Left renal pelvis (tissue), 4 donors: Measurements from ENCODE around the gene SPOP. TPM values are rescaled to one million over a fixed set of nuclear protein-coding genes. Genes with fewer than 3 reads are reported as not detected.
"Not testable (repeated sequence)": the region's sequence is repeated elsewhere in the genome, so short reads cannot be mapped to it uniquely, and the experiment has no call there.

Experiments
- DNase-seq, 4 donors: peaks; one replicate each; pipeline ENCODE4 v3.0.0-alpha.2; 2013; ENCODE audit warnings: low read depth in 4 of 4, low spot score in 3 of 4
- polyA plus RNA-seq, 4 donors: library from polyadenylated mRNA; unstranded; fragments of 120-200 nt; gene quantifications; one replicate each; pipeline ENCODE4 v1.2.1, GENCODE V29; 2013; ENCODE audit not compliant: insufficient read length in 4 of 4

Gene SPOP
- polyA plus RNA-seq, 4 donors, result 66.1 to 69.3 (median 66.5) TPM

GRCh38 chr17:49574945-49575678 is 102.8 kb downstream of the SPOP start:
- DNase-seq, result no peak

GRCh38 chr17:49574323-49574781 is 103.5 kb downstream of the SPOP start:
- DNase-seq, result no peak

- no peak for DNase-seq
Observed at GRCh38 chr17:49573510-49574322, 104.2 kb downstream of the SPOP start.

- DNase-seq, result no peak
Observed at GRCh38 chr17:49572806-49573420, 105.0 kb downstream of the SPOP start.

GRCh38 chr17:49572226-49572625 is 105.7 kb downstream of the SPOP start:
- no peak for DNase-seq

- no peak for DNase-seq
Observed at GRCh38 chr17:49571764-49572163, 106.1 kb downstream of the SPOP start.

- DNase-seq, result no peak
Observed at GRCh38 chr17:49571283-49571682, 106.6 kb downstream of the SPOP start.

- DNase-seq, result no peak
Observed at GRCh38 chr17:49570540-49571242, 107.2 kb downstream of the SPOP start.

GRCh38 chr17:49568695-49569047 is 109.2 kb downstream of the SPOP start:
- not testable (repeated sequence) for DNase-seq

GRCh38 chr17:49567871-49568694 is 109.8 kb downstream of the SPOP start:
- peak in 1 of 4 donors; percentile 55 for DNase-seq

GRCh38 chr17:49567104-49567521 is 110.8 kb downstream of the SPOP start:
- no peak for DNase-seq

GRCh38 chr17:49566668-49567071 is 111.2 kb downstream of the SPOP start:
- no peak for DNase-seq

- DNase-seq, result no peak
Observed at GRCh38 chr17:49565948-49566491, 111.9 kb downstream of the SPOP start.

GRCh38 chr17:49564638-49565037 is 113.3 kb downstream of the SPOP start:
- no peak for DNase-seq

GRCh38 chr17:49557312-49558024 is 120.4 kb downstream of the SPOP start:
- DNase-seq, result no peak

- peak in 2 of 4 donors; percentile 58 for DNase-seq
Observed at GRCh38 chr17:49556223-49556943, 121.5 kb downstream of the SPOP start.

GRCh38 chr17:49555495-49556222 is 122.2 kb downstream of the SPOP start:
- DNase-seq, result no peak
